HFFc6 (cell line): ENCODE data around the gene ADM5. TPM values are rescaled to one million over a fixed set of nuclear protein-coding genes. Genes with fewer than 3 reads are reported as not detected.

Source experiments
- DNase-seq: peaks from one replicate; pipeline ENCODE4 v3.0.0-alpha.2; 2018
- H3K27ac Mint-ChIP-seq: 2 replicates; pipeline ENCODE4 v1.8.0; 2020; ENCODE audit warnings: mild to moderate bottlenecking, mixed read lengths
- H3K27me3 Mint-ChIP-seq: 2 replicates; pipeline ENCODE4 v1.8.0; 2021; ENCODE audit warnings: mild to moderate bottlenecking, moderate library complexity, mixed read lengths; ENCODE audit not compliant: insufficient read depth
- H3K36me3 Mint-ChIP-seq: 2 replicates; pipeline ENCODE4 v1.8.0; 2021; ENCODE audit warnings: low read depth, mixed read lengths
- H3K4me1 Mint-ChIP-seq: 2 replicates; pipeline ENCODE4 v1.8.0; 2020; ENCODE audit warnings: low read depth, mixed read lengths
- H3K4me3 Mint-ChIP-seq: 2 replicates; pipeline ENCODE4 v1.8.0; 2020; ENCODE audit warnings: mild to moderate bottlenecking, moderate library complexity, mixed read lengths
- H3K9me3 Mint-ChIP-seq: 2 replicates; pipeline ENCODE4 v1.8.0; 2020; ENCODE audit warnings: mild to moderate bottlenecking, mixed read lengths
- total RNA-seq, 6 experiments: library from RNA; stranded (reverse); fragmentation: NEBNext Ultra II Directional; extraction: Animal tissue kit (Norgen Biotek cat#: 25700); gene quantifications; 2 replicates in 1 of 6; 3 replicates in 5 of 6; pipeline ENCODE4 v1.2.3, GENCODE V29; 2021
- TF ChIP-seq, protein P1 (sequence below): fragments of 200-600 bp; sonication (generic); IDR thresholded peaks from 2 replicates; pipeline ENCODE4 v1.5.0; 2021; ENCODE audit warnings: antibody characterized with exemption, mild to moderate bottlenecking

Gene ADM5
- total RNA-seq, 6 experiments from 2014 or later: 0.74 to 0.99 (median 0.87) TPM

DNA sequence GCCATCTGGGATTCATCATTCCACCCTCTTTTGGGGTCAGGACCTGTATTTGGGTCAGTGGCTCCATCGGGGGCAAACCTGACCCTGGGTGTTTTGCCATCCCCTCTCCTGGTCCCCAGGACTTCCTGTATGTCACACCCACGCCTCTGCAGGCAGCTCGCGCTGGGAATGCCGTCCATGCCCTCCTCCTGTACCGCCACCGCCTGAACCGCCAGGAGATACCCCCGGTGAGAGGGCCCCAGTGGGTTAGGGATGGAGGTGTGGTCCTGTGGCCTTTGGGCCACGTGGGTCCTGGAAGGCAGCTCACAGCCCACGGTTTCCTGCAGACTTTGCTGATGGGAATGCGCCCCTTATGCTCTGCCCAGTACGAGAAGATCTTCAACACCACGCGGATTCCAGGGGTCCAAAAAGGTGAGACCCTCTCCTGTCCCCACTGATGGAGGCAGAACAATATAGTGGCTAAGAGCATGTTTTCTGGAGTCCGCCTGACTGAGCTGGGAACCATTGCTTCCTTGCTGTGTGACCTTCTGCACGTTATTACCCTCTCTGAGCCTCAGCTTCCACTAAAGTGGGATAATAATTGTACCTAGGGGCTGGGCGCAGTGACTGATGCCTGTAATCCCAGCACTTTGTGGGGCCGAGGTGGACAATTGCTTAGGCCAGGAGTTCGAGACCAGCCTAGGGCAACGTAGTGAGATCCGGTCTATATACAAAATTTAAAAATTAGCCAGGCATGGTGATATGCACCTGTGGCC lies 15.7 kb downstream of the ADM5 start:
- H3K4me1 Mint-ChIP-seq: no peaks in the 10 kb centered on the region
- no peaks in the 10 kb centered on the region for H3K9me3 Mint-ChIP-seq
- no peak for DNase-seq
- TF ChIP-seq, protein P1, sequence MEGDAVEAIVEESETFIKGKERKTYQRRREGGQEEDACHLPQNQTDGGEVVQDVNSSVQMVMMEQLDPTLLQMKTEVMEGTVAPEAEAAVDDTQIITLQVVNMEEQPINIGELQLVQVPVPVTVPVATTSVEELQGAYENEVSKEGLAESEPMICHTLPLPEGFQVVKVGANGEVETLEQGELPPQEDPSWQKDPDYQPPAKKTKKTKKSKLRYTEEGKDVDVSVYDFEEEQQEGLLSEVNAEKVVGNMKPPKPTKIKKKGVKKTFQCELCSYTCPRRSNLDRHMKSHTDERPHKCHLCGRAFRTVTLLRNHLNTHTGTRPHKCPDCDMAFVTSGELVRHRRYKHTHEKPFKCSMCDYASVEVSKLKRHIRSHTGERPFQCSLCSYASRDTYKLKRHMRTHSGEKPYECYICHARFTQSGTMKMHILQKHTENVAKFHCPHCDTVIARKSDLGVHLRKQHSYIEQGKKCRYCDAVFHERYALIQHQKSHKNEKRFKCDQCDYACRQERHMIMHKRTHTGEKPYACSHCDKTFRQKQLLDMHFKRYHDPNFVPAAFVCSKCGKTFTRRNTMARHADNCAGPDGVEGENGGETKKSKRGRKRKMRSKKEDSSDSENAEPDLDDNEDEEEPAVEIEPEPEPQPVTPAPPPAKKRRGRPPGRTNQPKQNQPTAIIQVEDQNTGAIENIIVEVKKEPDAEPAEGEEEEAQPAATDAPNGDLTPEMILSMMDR: no peak
- peaks cover 2% of the 10 kb centered on the region; the same call in 1 of the 2 replicates for H3K27me3 Mint-ChIP-seq
- H3K4me3 Mint-ChIP-seq: no peak overlapping the region
- H3K27ac Mint-ChIP-seq: no peak overlapping the region
- H3K36me3 Mint-ChIP-seq: peaks cover 9% of the 10 kb centered on the region

DNA sequence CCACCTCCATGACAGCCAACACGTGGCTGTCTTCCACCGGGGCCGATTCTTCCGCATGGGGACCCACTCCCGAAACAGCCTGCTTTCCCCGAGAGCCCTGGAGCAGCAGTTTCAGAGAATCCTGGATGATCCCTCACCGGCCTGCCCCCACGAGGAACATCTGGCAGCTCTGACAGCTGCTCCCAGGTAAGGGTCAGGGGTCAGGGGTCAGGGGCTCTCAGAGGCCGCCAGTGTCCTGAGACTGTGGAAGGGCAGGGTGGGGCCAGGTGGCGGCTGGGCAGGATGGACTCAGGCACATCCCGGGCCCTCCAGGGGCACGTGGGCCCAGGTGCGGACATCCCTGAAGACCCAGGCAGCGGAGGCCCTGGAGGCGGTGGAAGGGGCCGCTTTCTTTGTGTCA lies 16.5 kb downstream of the ADM5 start:
- DNase-seq: no peak
- peaks cover 5% of the 10 kb centered on the region for H3K27me3 Mint-ChIP-seq
- TF ChIP-seq, protein P1: no peak
- no peak overlapping the region for H3K4me3 Mint-ChIP-seq
- H3K4me1 Mint-ChIP-seq: peaks cover 8% of the 10 kb centered on the region
- no peak overlapping the region for H3K27ac Mint-ChIP-seq
- no peaks in the 10 kb centered on the region for H3K9me3 Mint-ChIP-seq
- peaks cover 18% of the 10 kb centered on the region for H3K36me3 Mint-ChIP-seq

DNA sequence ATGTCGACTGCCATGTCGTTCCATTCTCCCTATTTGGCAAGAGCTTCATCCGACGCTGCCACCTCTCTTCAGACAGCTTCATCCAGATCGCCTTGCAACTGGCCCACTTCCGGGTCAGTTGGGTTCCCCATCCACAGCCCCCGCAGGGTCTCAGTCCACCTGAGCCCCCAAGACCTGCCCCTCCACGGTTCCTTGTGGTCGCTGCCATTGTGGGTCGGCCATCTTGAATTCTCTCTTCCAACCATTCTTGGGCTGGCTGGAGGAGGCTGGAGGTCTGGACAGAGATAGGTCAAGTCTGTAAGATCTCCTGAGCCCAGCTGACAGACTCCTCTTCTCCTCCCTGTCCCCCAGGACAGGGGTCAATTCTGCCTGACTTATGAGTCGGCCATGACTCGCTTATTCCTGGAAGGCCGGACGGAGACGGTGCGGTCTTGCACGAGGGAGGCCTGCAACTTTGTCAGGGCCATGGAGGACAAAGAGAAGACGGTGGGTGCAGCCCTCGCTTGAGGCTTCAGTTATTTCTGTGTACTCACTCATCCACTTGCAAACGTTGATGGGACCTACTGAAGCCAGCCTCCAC lies 21.1 kb downstream of the ADM5 start:
- Mint-ChIP-seq H3K36me3 (peaks cover 32% of the 10 kb centered on the region), H3K9me3 (no peaks in the 10 kb centered on the region), H3K27ac (peak overlapping the region; percentile 69), H3K4me3 (no peak overlapping the region), H3K4me1 (peaks cover 14% of the 10 kb centered on the region), H3K27me3 (peaks cover 8% of the 10 kb centered on the region)
- TF ChIP-seq, protein P1: no peak
- peak; percentile 53 for DNase-seq

DNA sequence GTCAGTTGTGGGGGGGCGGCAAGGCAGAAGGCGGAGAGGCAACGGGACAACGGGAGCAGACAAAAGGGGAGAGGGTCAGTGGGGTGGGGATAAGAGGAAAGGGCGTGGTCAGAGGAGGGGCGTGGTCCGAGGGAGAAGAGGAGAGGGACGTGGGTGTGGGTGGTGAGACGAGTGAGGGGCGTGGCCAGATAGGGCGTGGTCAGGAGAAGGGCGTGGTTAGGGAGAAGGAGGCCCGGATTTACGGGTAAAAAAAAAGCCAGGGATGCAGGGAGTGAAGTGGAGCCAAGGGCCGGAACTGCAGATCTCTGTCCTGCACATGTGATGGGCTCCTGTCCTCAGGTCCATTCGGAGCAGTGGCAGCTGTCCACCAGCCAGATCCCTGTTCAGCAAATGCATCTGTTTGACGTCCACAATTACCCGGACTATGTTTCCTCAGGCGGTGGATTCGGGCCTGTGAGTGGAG lies 23.0 kb downstream of the ADM5 start:
- TF ChIP-seq, protein P1: no peak
- Mint-ChIP-seq H3K27ac (peak overlapping the region; percentile 18; the same call in 1 of the 2 replicates), H3K36me3 (peaks cover 32% of the 10 kb centered on the region), H3K9me3 (no peaks in the 10 kb centered on the region), H3K4me3 (peak overlapping the region; percentile 50; the same call in 1 of the 2 replicates), H3K4me1 (peaks cover 18% of the 10 kb centered on the region), H3K27me3 (peaks cover 6% of the 10 kb centered on the region)
- peak; percentile 73 for DNase-seq

DNA sequence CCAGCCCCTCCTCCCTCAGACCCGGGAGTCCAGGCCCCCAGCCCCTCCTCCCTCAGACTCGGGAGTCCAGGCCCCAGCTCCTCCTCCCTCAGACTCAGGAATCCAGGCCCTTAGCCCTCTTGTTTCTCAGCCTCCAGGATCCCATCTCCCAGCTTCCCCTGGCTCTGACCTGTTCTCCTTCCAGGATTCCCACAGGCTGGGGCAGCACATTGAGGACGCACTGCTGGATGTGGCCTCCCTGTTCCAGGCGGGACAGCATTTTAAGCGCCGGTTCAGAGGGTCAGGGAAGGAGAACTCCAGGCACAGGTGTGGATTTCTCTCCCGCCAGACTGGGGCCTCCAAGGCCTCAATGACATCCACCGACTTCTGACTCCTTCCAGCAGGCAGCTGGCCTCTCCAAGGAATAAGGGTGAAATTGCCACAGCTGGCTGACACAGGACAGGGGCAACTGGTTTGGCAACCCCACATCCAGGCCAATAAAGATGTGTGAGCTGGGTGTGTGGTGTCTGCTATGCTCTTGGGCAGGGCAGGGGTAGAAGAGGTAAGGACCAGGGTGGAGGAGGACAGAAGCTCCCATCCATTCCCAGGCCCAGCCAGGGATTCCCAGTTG lies 23.9 kb downstream of the ADM5 start:
- DNase-seq: no peak
- no peak overlapping the region for H3K4me3 Mint-ChIP-seq

More for the DNA sequence above, 23.9 kb downstream of the ADM5 start:
- H3K27me3 Mint-ChIP-seq: peaks cover 6% of the 10 kb centered on the region
- H3K9me3 Mint-ChIP-seq: no peaks in the 10 kb centered on the region
- H3K36me3 Mint-ChIP-seq: peaks cover 32% of the 10 kb centered on the region
- no peak overlapping the region for H3K27ac Mint-ChIP-seq
- H3K4me1 Mint-ChIP-seq: peaks cover 22% of the 10 kb centered on the region
- TF ChIP-seq, protein P1: no peak
